Upper lobe of left lung (tissue), 6 donors: ENCODE measurements around the gene EIF5A. TPM values are rescaled to one million over a fixed set of nuclear protein-coding genes. Genes with fewer than 3 reads are reported as not detected.

Experiments used
- ATAC-seq, 2 donors: fragments of 200-7000 bp; cut with Tn5 transposase; one replicate each; pipeline ENCODE4 v1.9.1; 2022; ENCODE audit warnings: mild to moderate bottlenecking in 2 of 2, moderate library complexity in 2 of 2; ENCODE audit not compliant: low FRiP score in 2 of 2
- DNase-seq, 2 donors: peaks; one replicate each; pipeline ENCODE4 v3.0.0-alpha.2; 2019 to 2020
- H3K27ac ChIP-seq, 4 donors: fragments of 200-600 bp; sonication (generic); one replicate each; pipeline ENCODE4 v1.5.1; 2016 to 2019
- H3K27me3 ChIP-seq, 4 donors: fragments of 200-600 bp; sonication (generic); one replicate each; pipeline ENCODE4 v1.5.1; 2017 to 2019
- H3K36me3 ChIP-seq, 4 donors: fragments of 200-600 bp; sonication (generic); one replicate each; pipeline ENCODE4 v1.5.1; 2016 to 2019
- H3K4me1 ChIP-seq, 4 donors: fragments of 200-600 bp; sonication (generic); one replicate each; pipeline ENCODE4 v1.5.1; 2018 to 2019
- H3K4me3 ChIP-seq, 4 donors: fragments of 200-600 bp; sonication (generic); one replicate each; pipeline ENCODE4 v1.5.1; 2017 to 2019; ENCODE audit warnings: mild to moderate bottlenecking in 2 of 4, moderate library complexity in 1 of 4
- H3K9me3 ChIP-seq, 4 donors: fragments of 200-600 bp; sonication (generic); one replicate each; pipeline ENCODE4 v1.5.1; 2018 to 2019
- EP300 ChIP-seq, 4 donors: sonication (generic); formaldehyde crosslinking; IDR thresholded peaks; one replicate each; pipeline ENCODE4 v1.5.1; 2017; ENCODE audit warnings: antibody characterized with exemption in 4 of 4, control low read depth in 2 of 4
- POLR2A ChIP-seq, 4 donors: fragments of 450-650 bp; IDR thresholded peaks; one replicate each; pipeline ENCODE4 v1.5.1; 2016 to 2017; ENCODE audit warnings: antibody characterized with exemption in 4 of 4, mild to moderate bottlenecking in 2 of 4
- POLR2AphosphoS5 ChIP-seq, 2 donors: sonication (generic); formaldehyde crosslinking; IDR thresholded peaks; one replicate each; pipeline ENCODE4 v1.5.1; 2017; ENCODE audit warnings: antibody characterized with exemption in 2 of 2
- WGBS, 2 donors: methylation state at CpG; one replicate each; pipeline ENCODE4 v1.1.5; 2017 to 2018; 5-methylcytosine and 5-hydroxymethylcytosine counted together
- total RNA-seq, 6 donors: library from RNA; depleted of rRNA in 4 of 6; stranded (reverse); fragments of >200 nt in 4 of 6; gene quantifications; one replicate each; pipeline versions ENCODE4 v1.1.0 to v1.2.1, GENCODE V29; 2016 to 2021
- TF ChIP-seq, protein P1 (sequence below), 6 experiments: fragments of 450-650 bp in 4 of 6; fragments of 200-600 bp in 2 of 6; sonication (generic) in 2 of 6; IDR thresholded peaks; one replicate each; pipeline ENCODE4 v1.5.1; 2016 to 2019; ENCODE audit warnings: antibody characterized with exemption in 6 of 6
- donor health status: DM: no; HTN: no; CAD: no; lungs with moderate emphysema.
- donor health status: DM: no; HTN: yes; CAD: no; lungs with severe emphysema.

EIF5A gene
- total RNA-seq, 6 donors from 2014 or later, result 84.9 to 303 (median 207) TPM

DNA sequence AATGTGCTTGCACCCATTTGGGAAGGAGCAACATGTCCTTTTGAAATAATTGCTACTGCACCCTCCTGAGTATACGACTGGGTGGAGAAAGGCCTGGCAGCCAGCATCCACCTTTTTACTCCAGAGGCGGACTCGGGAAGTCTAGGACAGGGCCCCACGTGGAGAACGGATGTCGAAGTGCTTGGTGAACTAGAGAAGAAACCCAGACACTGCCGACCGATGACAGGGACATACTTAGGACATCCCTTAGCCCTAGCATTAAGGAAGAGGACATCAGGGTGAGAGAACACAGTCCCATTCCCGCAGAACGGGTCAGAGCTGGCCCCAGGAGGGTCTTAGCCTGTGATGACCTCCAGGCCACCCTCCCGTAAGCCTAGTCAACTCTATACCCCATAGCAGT is 16.7 kb upstream of the EIF5A start:
- 82 to 86% methylated on average over 11 of the region's 11 CpGs for WGBS, 2 donors

DNA sequence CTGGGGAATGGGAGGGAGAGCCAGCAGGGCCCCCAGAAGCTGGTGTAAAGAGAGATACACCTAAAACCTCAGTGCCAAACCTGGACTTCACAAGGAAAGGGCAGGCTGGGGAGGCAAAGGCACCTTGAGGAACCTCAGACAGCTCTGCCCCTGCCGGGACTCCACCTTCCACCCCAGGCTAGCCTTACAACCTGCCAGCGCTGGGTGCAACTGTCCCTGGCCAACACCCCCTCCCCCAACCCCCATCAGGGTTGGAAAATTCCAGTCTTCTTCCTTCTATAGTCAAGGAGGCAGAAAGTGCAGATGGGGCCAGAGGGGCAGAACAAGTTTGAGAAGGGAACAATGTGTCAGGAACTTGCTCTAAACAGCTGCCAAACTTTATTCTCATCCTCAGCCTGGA is 15.2 kb upstream of the EIF5A start:
- Histone ChIP-seq H3K4me1 (peaks cover 24 to 34% (median 25%) of the 10 kb centered on the region in 4 donors), H3K36me3 (no peaks in the 10 kb centered on the region), H3K4me3 (no peak overlapping the region), H3K27me3 (peaks cover 0 to 16% (median 15%) of the 10 kb centered on the region in 4 donors), H3K9me3 (no peaks in the 10 kb centered on the region), H3K27ac (no peak overlapping the region)
- DNase-seq (no peak), ATAC-seq (no peak)
- 82% methylated on average over 2 of the region's 2 CpGs; no CpG with 5 or more reads in 1 of the 2 donors for WGBS, 2 donors
- no peak for TF ChIP-seq POLR2AphosphoS5 (IDR thresholded peaks at IDR 0.05)
- no peak for TF ChIP-seq POLR2A (IDR thresholded peaks at IDR 0.05)
- TF ChIP-seq, protein P1, sequence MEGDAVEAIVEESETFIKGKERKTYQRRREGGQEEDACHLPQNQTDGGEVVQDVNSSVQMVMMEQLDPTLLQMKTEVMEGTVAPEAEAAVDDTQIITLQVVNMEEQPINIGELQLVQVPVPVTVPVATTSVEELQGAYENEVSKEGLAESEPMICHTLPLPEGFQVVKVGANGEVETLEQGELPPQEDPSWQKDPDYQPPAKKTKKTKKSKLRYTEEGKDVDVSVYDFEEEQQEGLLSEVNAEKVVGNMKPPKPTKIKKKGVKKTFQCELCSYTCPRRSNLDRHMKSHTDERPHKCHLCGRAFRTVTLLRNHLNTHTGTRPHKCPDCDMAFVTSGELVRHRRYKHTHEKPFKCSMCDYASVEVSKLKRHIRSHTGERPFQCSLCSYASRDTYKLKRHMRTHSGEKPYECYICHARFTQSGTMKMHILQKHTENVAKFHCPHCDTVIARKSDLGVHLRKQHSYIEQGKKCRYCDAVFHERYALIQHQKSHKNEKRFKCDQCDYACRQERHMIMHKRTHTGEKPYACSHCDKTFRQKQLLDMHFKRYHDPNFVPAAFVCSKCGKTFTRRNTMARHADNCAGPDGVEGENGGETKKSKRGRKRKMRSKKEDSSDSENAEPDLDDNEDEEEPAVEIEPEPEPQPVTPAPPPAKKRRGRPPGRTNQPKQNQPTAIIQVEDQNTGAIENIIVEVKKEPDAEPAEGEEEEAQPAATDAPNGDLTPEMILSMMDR (IDR thresholded peaks at IDR 0.05), result no peak
- TF ChIP-seq EP300 (IDR thresholded peaks at IDR 0.05), result no peak

More for the DNA sequence above, 16.7 kb upstream of the EIF5A start:
- H3K27ac ChIP-seq, result no peak overlapping the region
- H3K4me3 ChIP-seq, result no peak overlapping the region
- H3K4me1 ChIP-seq, result peaks cover 15 to 22% (median 17%) of the 10 kb centered on the region in 4 donors
- TF ChIP-seq POLR2AphosphoS5 (IDR thresholded peaks at IDR 0.05) (no peak), POLR2A (IDR thresholded peaks at IDR 0.05) (no peak), EP300 (IDR thresholded peaks at IDR 0.05) (no peak)
- TF ChIP-seq, protein P1 (IDR thresholded peaks at IDR 0.05), result no peak
- DNase-seq, result no peak
- H3K36me3 ChIP-seq, result no peaks in the 10 kb centered on the region
- ATAC-seq, result no peak
- no peaks in the 10 kb centered on the region for H3K9me3 ChIP-seq
- H3K27me3 ChIP-seq, result peaks cover 0 to 16% (median 15%) of the 10 kb centered on the region in 4 donors

- Histone ChIP-seq H3K4me3 (no peak overlapping the region), H3K9me3 (no peaks in the 10 kb centered on the region), H3K27me3 (peaks cover 0 to 16% (median 15%) of the 10 kb centered on the region in 4 donors), H3K4me1 (peaks cover 24 to 34% (median 25%) of the 10 kb centered on the region in 4 donors), H3K36me3 (no peaks in the 10 kb centered on the region), H3K27ac (no peak overlapping the region)
- no peak for DNase-seq
- WGBS, 2 donors, result 34 to 38% methylated on average over 6 of the region's 6 CpGs
- no peak for ATAC-seq
- TF ChIP-seq, protein P1 (IDR thresholded peaks at IDR 0.05), result no peak
- no peak for TF ChIP-seq POLR2AphosphoS5 (IDR thresholded peaks at IDR 0.05)
Observed at GRCh38 chr17:7292729-7293128, 14.7 kb upstream of the EIF5A start.

DNA sequence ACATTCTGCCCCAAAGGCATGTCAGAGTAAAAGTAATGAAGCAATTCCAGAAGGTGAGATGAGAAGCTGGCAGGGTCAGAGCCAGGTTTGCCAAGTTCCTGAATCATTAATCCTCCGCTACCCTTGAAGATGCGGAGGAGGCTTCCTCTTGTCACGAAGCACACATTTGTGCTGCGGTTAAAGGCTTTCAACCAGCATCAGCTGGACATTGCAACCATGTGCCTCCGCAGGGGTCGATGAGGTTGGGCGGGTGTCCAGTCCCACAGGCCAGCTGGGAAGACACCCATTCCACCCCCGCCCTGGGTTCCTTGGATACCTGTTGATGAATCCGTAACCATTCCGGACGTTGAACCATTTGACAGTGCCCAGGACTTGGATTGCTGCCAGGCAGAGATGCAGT is 14.3 kb upstream of the EIF5A start:
- Histone ChIP-seq H3K27ac (no peak overlapping the region), H3K9me3 (no peaks in the 10 kb centered on the region), H3K4me3 (no peak overlapping the region), H3K27me3 (peaks cover 0 to 16% (median 15%) of the 10 kb centered on the region in 4 donors), H3K36me3 (no peaks in the 10 kb centered on the region), H3K4me1 (peaks cover 24 to 34% (median 25%) of the 10 kb centered on the region in 4 donors)
- DNase-seq (no peak), ATAC-seq (no peak)
- 74 to 88% methylated on average over 7 to 10 of the region's 11 CpGs for WGBS, 2 donors
- no peak for TF ChIP-seq EP300 (IDR thresholded peaks at IDR 0.05)

DNA sequence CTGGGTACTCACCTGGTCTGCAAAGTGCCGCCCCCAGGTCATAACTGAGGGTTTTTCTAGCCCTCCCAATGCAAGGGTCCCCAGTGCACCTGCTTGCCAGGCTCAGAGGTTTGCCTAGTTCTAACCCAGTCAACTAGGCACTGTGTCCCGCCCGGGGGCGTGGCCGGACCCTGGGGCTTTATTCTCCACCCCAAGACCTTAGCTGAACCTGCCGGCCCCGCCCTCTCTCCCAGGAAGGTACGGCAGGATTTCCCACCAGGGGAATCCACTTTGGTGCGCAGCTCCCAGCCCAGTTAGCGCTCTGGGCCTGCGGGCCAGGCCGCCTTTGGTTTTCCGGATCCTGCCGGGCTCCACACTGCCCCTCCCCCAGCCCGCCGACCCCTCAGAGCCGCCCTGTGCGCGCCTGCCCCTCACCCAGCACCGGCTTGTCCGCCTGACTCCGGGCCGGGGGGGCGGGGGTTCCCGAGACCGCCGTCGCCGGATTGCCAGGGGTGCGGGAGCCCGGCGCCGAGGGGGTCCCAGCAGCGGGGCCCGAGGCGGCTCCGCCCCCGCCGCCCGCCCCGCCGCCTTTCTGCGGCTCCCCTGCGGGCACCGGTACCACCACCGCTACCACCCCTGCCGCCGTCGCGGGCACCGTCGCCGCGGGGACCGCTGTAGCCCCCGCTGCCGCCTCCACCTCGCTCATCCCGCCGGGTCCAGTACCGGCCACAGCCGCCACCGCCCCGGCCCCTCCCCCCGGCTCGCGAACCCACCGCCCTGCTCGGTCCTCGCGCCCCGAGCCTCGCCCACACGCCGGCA is 13.4 kb upstream of the EIF5A start:
- TF ChIP-seq EP300 (IDR thresholded peaks at IDR 0.05) (no peak), POLR2A (IDR thresholded peaks at IDR 0.05) (no peak)
- TF ChIP-seq, protein P1 (IDR thresholded peaks at IDR 0.05), result no peak
- 9 to 15% methylated on average over 9 to 27 of the region's 75 CpGs for WGBS, 2 donors
- ATAC-seq, result no peak
- peaks cover 24 to 34% (median 25%) of the 10 kb centered on the region in 4 donors for H3K4me1 ChIP-seq
- no peaks in the 10 kb centered on the region for H3K36me3 ChIP-seq
- H3K4me3 ChIP-seq, result peak overlapping the region in 3 of 4 donors; percentile 36 to 46 (median 41)
- peak; percentile 69 to 88 for DNase-seq
- no peaks in the 10 kb centered on the region for H3K9me3 ChIP-seq
- peaks cover 0 to 16% (median 15%) of the 10 kb centered on the region in 4 donors for H3K27me3 ChIP-seq
- H3K27ac ChIP-seq, result no peak overlapping the region
